Smooth muscle cell (in vitro differentiated cells): ENCODE measurements around the gene SEC11C. TPM values are rescaled to one million over a fixed set of nuclear protein-coding genes. Genes with fewer than 3 reads are reported as not detected.

Source experiments
- DNase-seq: peaks from one replicate; lab custom pipeline; 2025; ENCODE audit not compliant: unreplicated experiment; lab: John Stamatoyannopoulos, UW
- H2AFZ ChIP-seq: fragments of 200-600 bp; sonication (generic); 2 replicates; pipeline ENCODE4 v1.6.0; 2016; ENCODE audit warnings: antibody characterized with exemption, low read depth, mild to moderate bottlenecking
- H3F3A ChIP-seq: fragments of 200-600 bp; sonication (generic); 2 replicates; pipeline ENCODE4 v1.6.0; 2017; ENCODE audit warnings: antibody characterized with exemption, low read depth
- H3K27ac ChIP-seq: fragments of 200-600 bp; sonication (generic); 2 replicates; pipeline ENCODE4 v1.5.1; 2016; ENCODE audit warnings: low read depth, mild to moderate bottlenecking
- H3K27me3 ChIP-seq: fragments of 200-600 bp; sonication (generic); 2 replicates; pipeline ENCODE4 v1.6.1; 2016; ENCODE audit warnings: low read depth, mild to moderate bottlenecking
- H3K36me3 ChIP-seq: fragments of 200-600 bp; sonication (generic); 2 replicates; pipeline ENCODE4 v1.5.1; 2016; ENCODE audit warnings: low read depth
- H3K4me1 ChIP-seq: fragments of 200-600 bp; sonication (generic); 2 replicates; pipeline ENCODE4 v1.5.1; 2016; ENCODE audit warnings: low read depth
- H3K4me2 ChIP-seq: fragments of 200-600 bp; sonication (generic); 2 replicates; pipeline ENCODE4 v1.6.0; 2016; ENCODE audit warnings: mild to moderate bottlenecking
- H3K4me3 ChIP-seq: fragments of 200-600 bp; sonication (generic); 2 replicates; pipeline ENCODE4 v1.5.1; 2016; ENCODE audit warnings: mild to moderate bottlenecking
- H3K79me2 ChIP-seq: fragments of 200-600 bp; sonication (generic); 2 replicates; pipeline ENCODE4 v1.6.0; 2016; ENCODE audit warnings: low read depth, mild to moderate bottlenecking
- H3K9ac ChIP-seq: fragments of 200-600 bp; sonication (generic); 2 replicates; pipeline ENCODE4 v1.6.0; 2016; ENCODE audit warnings: low read depth
- H3K9me3 ChIP-seq: fragments of 200-600 bp; sonication (generic); replicated peaks from 2 replicates; pipeline ENCODE4 v1.5.1; 2016; ENCODE audit warnings: low read depth
- H4K20me1 ChIP-seq: fragments of 200-600 bp; sonication (generic); 2 replicates; pipeline ENCODE4 v1.6.0; 2016; ENCODE audit warnings: low read depth
- CTCF ChIP-seq: fragments of 200-600 bp; sonication (generic); IDR thresholded peaks from 2 replicates; pipeline ENCODE4 v1.5.1; 2017; ENCODE audit warnings: borderline replicate concordance, mild to moderate bottlenecking, antibody characterized with exemption; ENCODE audit not compliant: insufficient read depth, poor library complexity, severe bottlenecking
- WGBS: methylation state at CpG from one replicate; pipeline ENCODE4 v1.1.7; 2016; ENCODE audit warnings: low lambda C conversion rate; 5-methylcytosine and 5-hydroxymethylcytosine counted together
- polyA plus RNA-seq: library from polyadenylated mRNA; unstranded; fragments of >200 nt; fragmentation: Nextera tagmentation; extraction: Ambion mirVana; gene quantifications from 2 replicates; pipeline ENCODE4 v1.2.1, GENCODE V29; 2016
- total RNA-seq: library from RNA; depleted of rRNA; stranded (reverse); fragments of >200 nt; gene quantifications from 2 replicates; pipeline ENCODE4 v1.2.3, GENCODE V29; 2014

Gene SEC11C
- total and polyA plus RNA-seq, 2 experiments from 2014 or later, result 22.9 to 37.5 TPM

GRCh38 chr18:59143441-59143840, 3.8 kb downstream of the SEC11C start:
- peaks cover 8% of the 10 kb centered on the region for H3K4me1 ChIP-seq
- no peaks in the 10 kb centered on the region for H3K36me3 ChIP-seq
- H3K9me3 ChIP-seq, result no peaks in the 10 kb centered on the region
- no peak overlapping the region for H3K27ac ChIP-seq
- no peak for TF ChIP-seq CTCF
- H4K20me1 ChIP-seq, result no peaks in the 10 kb centered on the region
- H3K4me3 ChIP-seq, result no peak overlapping the region
- no peak overlapping the region for H2AFZ ChIP-seq
- 57% methylated on average over 3 of the region's 3 CpGs for WGBS
- H3K79me2 ChIP-seq, result no peaks in the 10 kb centered on the region
- H3F3A ChIP-seq, result no peaks in the 10 kb centered on the region
- H3K9ac ChIP-seq, result no peak overlapping the region
- no peaks in the 10 kb centered on the region for H3K27me3 ChIP-seq
- H3K4me2 ChIP-seq, result no peak overlapping the region
- no peak for DNase-seq

- Histone ChIP-seq H3K4me1 (peaks cover 8% of the 10 kb centered on the region), H3F3A (no peaks in the 10 kb centered on the region), H4K20me1 (no peaks in the 10 kb centered on the region), H3K9me3 (no peaks in the 10 kb centered on the region), H3K4me3 (no peak overlapping the region), H3K36me3 (no peaks in the 10 kb centered on the region), H3K79me2 (no peaks in the 10 kb centered on the region), H3K27ac (no peak overlapping the region), H3K9ac (no peak overlapping the region), H3K4me2 (no peak overlapping the region), H2AFZ (no peak overlapping the region), H3K27me3 (no peaks in the 10 kb centered on the region)
- no peak for DNase-seq
- TF ChIP-seq CTCF, result no peak
Observed at GRCh38 chr18:59144483-59144882, 4.8 kb downstream of the SEC11C start.

- Histone ChIP-seq H3K4me1 (peaks cover 8% of the 10 kb centered on the region), H3K9ac (no peak overlapping the region), H3K27ac (no peak overlapping the region), H3F3A (no peaks in the 10 kb centered on the region), H3K4me3 (no peak overlapping the region), H3K79me2 (no peaks in the 10 kb centered on the region), H4K20me1 (no peaks in the 10 kb centered on the region), H3K36me3 (no peaks in the 10 kb centered on the region), H3K4me2 (no peak overlapping the region), H3K9me3 (no peaks in the 10 kb centered on the region), H2AFZ (no peak overlapping the region), H3K27me3 (no peaks in the 10 kb centered on the region)
- no peak for DNase-seq
- TF ChIP-seq CTCF, result no peak
- WGBS, result 77% methylated on average over 4 of the region's 4 CpGs
Observed at GRCh38 chr18:59145055-59145454, 5.4 kb downstream of the SEC11C start.

- H4K20me1 ChIP-seq, result no peaks in the 10 kb centered on the region
- no peaks in the 10 kb centered on the region for H3K9me3 ChIP-seq
- H3K27ac ChIP-seq, result no peak overlapping the region
- no peaks in the 10 kb centered on the region for H3K4me1 ChIP-seq
- no peaks in the 10 kb centered on the region for H3K79me2 ChIP-seq
- H3K4me2 ChIP-seq, result no peak overlapping the region
- no peak for DNase-seq
- H3F3A ChIP-seq, result no peaks in the 10 kb centered on the region
- no peaks in the 10 kb centered on the region for H3K27me3 ChIP-seq
- H2AFZ ChIP-seq, result no peak overlapping the region
- H3K36me3 ChIP-seq, result no peaks in the 10 kb centered on the region
- H3K9ac ChIP-seq, result no peak overlapping the region
- H3K4me3 ChIP-seq, result no peak overlapping the region
- TF ChIP-seq CTCF, result no peak
- 80% methylated on average over 8 of the region's 8 CpGs for WGBS
Observed at GRCh38 chr18:59148192-59148591, 8.5 kb downstream of the SEC11C start.
